OCI-LY7 (cell line): ENCODE results near the gene PSMC3IP. TPM values are rescaled to one million over a fixed set of nuclear protein-coding genes. Genes with fewer than 3 reads are reported as not detected.
"Not testable (repeated sequence)": the region's sequence is repeated elsewhere in the genome, so short reads cannot be mapped to it uniquely, and the experiment has no call there.

Experiments used
- BruUV-seq: library from RNA; stranded (reverse); fragments of 400-500 nt; replicated peaks from 2 replicates; lab custom pipeline; 2021; lab: Mats Ljungman, UMichigan
- CTCF ChIA-PET: fragments of 300-600 bp; sonication (Branson Sonifier 250); formaldehyde crosslinking; loops from one replicate; lab custom pipeline; 2022; ENCODE audit warnings: antibody characterized with exemption; ENCODE audit not compliant: unreplicated experiment; lab: Charles Lee
- POLR2A ChIA-PET: fragments of 300-600 bp; sonication (Branson Sonifier 250); formaldehyde crosslinking; loops from one replicate; lab custom pipeline; 2022; ENCODE audit warnings: antibody characterized with exemption; lab: Charles Lee
- DNase-seq: peaks from one replicate; pipeline ENCODE4 v3.0.0-alpha.2; 2015; ENCODE audit warnings: low spot score
- H2AFZ ChIP-seq: fragments of 200-600 bp; sonication (generic), shearing (Covaris generic); 2 replicates; pipeline ENCODE4 v1.6.1; 2014; ENCODE audit warnings: mild to moderate bottlenecking, antibody characterized with exemption, low read length, moderate library complexity
- H3K27ac ChIP-seq: fragments of 200-600 bp; sonication (generic); 2 replicates; pipeline ENCODE4 v1.5.1; 2014; ENCODE audit warnings: mixed run types, low read depth, mild to moderate bottlenecking, moderate library complexity, low read length, inconsistent platforms; ENCODE audit not compliant: poor library complexity, severe bottlenecking
- H3K36me3 ChIP-seq: fragments of 200-600 bp; sonication (generic); 2 replicates; pipeline ENCODE4 v1.6.1; 2014; ENCODE audit warnings: mild to moderate bottlenecking, antibody characterized with exemption, low read length, moderate library complexity, mixed read lengths; ENCODE audit not compliant: insufficient read depth
- H3K4me1 ChIP-seq: fragments of 200-600 bp; sonication (generic); 2 replicates; pipeline ENCODE4 v1.5.1; 2014; ENCODE audit warnings: mild to moderate bottlenecking, low read length; ENCODE audit not compliant: insufficient read depth, poor library complexity, severe bottlenecking
- H3K4me2 ChIP-seq: fragments of 200-600 bp; sonication (generic); 2 replicates; pipeline ENCODE4 v1.6.1; 2014; ENCODE audit warnings: mild to moderate bottlenecking, low read length
- H3K4me3 ChIP-seq: fragments of 200-600 bp; sonication (generic); 2 replicates; pipeline ENCODE4 v1.5.1; 2014; ENCODE audit warnings: mild to moderate bottlenecking, low read depth, low read length; ENCODE audit not compliant: poor library complexity, severe bottlenecking
- H3K79me2 ChIP-seq: fragments of 200-600 bp; sonication (generic); 2 replicates; pipeline ENCODE4 v1.6.1; 2016; ENCODE audit warnings: low read depth, mild to moderate bottlenecking, low read length, moderate library complexity, mixed read lengths; ENCODE audit not compliant: insufficient read depth
- H3K9me2 ChIP-seq: fragments of 200-600 bp; sonication (generic); 2 replicates; pipeline ENCODE4 v1.6.1; 2016; ENCODE audit warnings: mild to moderate bottlenecking, low read length, mixed read lengths; ENCODE audit not compliant: insufficient read depth
- H3K9me3 ChIP-seq: fragments of 200-600 bp; sonication (generic); 2 replicates; pipeline ENCODE4 v1.6.1; 2014; ENCODE audit warnings: mild to moderate bottlenecking, mixed run types, low read length, mixed read lengths
- H4K20me1 ChIP-seq: fragments of 200-600 bp; sonication (generic); 2 replicates; pipeline ENCODE4 v1.6.1; 2014; ENCODE audit warnings: mild to moderate bottlenecking, antibody characterized with exemption, low read length, moderate library complexity, mixed read lengths; ENCODE audit not compliant: insufficient read depth
- CTCF ChIP-seq: fragments of 200-600 bp; sonication (generic); conservative IDR thresholded peaks from 2 replicates; pipeline ENCODE4 v1.5.1; 2014; ENCODE audit warnings: mild to moderate bottlenecking, antibody characterized with exemption, low read length, moderate library complexity, mixed read lengths
- EZH2phosphoT487 ChIP-seq: fragments of 200-600 bp; sonication (generic); IDR thresholded peaks from 2 replicates; pipeline ENCODE4 v1.6.1; 2018; ENCODE audit warnings: low read depth, borderline replicate concordance, mild to moderate bottlenecking, mixed run types, antibody characterized with exemption, low read length, moderate library complexity, mixed read lengths
- intact Hi-C: fragments of 100-400 bp; cut with micrococcal nuclease; formaldehyde crosslinking; loops from one replicate; pipeline ENCODE4 v1.10.0; 2022; ENCODE audit not compliant: unreplicated experiment
- total RNA-seq, 2 experiments: library from RNA; depleted of rRNA in 1 of 2; stranded (reverse); fragments of >200 nt in 1 of 2; shearing (Covaris generic) in 1 of 2; gene quantifications; 2 replicates each; pipeline ENCODE4 v1.2.3, GENCODE V29; 2014 to 2022

Gene PSMC3IP
- total RNA-seq, 2 experiments from 2014 or later, result 27.3 to 36.4 TPM

GRCh38 chr17:42541041-42541833 is 36.3 kb downstream of the PSMC3IP start:
- peaks cover 4% of the 10 kb centered on the region; the same call in 1 of the 2 replicates for H3K79me2 ChIP-seq
- H4K20me1 ChIP-seq, result no peaks in the 10 kb centered on the region
- no peak overlapping the region for H3K4me2 ChIP-seq
- intact Hi-C loops, result no loop called here
- H3K4me3 ChIP-seq, result no peak overlapping the region
- TF ChIP-seq CTCF (no peak), EZH2phosphoT487 (no peak)
- peaks cover 16% of the 10 kb centered on the region for H3K36me3 ChIP-seq
- H3K9me2 ChIP-seq, result no peaks in the 10 kb centered on the region
- ChIA-PET POLR2A (interaction anchor here (0.8 kb wide), 1 partner anchor 398 kb away, joined by 3 read pairs; no protein-coding TSS in a partner anchor), CTCF (no interaction called here)
- no peaks in the 10 kb centered on the region for H3K9me3 ChIP-seq
- no TSS peak for BruUV-seq
- no peak overlapping the region for H3K27ac ChIP-seq
- no peak overlapping the region for H2AFZ ChIP-seq
- DNase-seq, result no peak
- peaks cover 9% of the 10 kb centered on the region for H3K4me1 ChIP-seq

GRCh38 chr17:42540558-42540957 is 37.0 kb downstream of the PSMC3IP start:
- POLR2A ChIA-PET, H2AFZ ChIP-seq, H3K79me2 ChIP-seq, H3K4me3 ChIP-seq, H3K9me2 ChIP-seq, CTCF ChIA-PET, BruUV-seq, intact Hi-C loops, H3K27ac ChIP-seq, DNase-seq, H3K9me3 ChIP-seq, H4K20me1 ChIP-seq, H3K4me2 ChIP-seq: not testable (repeated sequence)
- Histone ChIP-seq H3K4me1 (peaks cover 12% of the 10 kb centered on the region), H3K36me3 (peaks cover 16% of the 10 kb centered on the region)

GRCh38 chr17:42538482-42538881 is 39.0 kb downstream of the PSMC3IP start:
- BruUV-seq, result no TSS peak
- intact Hi-C loops, result loop anchor here (5.0 kb wide), 1 partner anchor 406 kb away; no protein-coding TSS in a partner anchor
- H3K4me3 ChIP-seq, result no peak overlapping the region
- no peak for TF ChIP-seq CTCF
- TF ChIP-seq EZH2phosphoT487, result no peak
- H3K27ac ChIP-seq, result no peak overlapping the region
- ChIA-PET CTCF (no interaction called here), POLR2A (no interaction called here)
- no peaks in the 10 kb centered on the region for H3K9me2 ChIP-seq
- DNase-seq, result no peak
- H2AFZ ChIP-seq, result no peak overlapping the region
- H3K79me2 ChIP-seq, result peaks cover 4% of the 10 kb centered on the region; the same call in 1 of the 2 replicates
- peaks cover 14% of the 10 kb centered on the region for H3K36me3 ChIP-seq
- no peak overlapping the region for H3K4me2 ChIP-seq
- H3K9me3 ChIP-seq, result no peaks in the 10 kb centered on the region
- no peaks in the 10 kb centered on the region for H4K20me1 ChIP-seq
- H3K4me1 ChIP-seq, result peaks cover 20% of the 10 kb centered on the region
